Raji (cell line): ENCODE measurements around the gene OLFM1.

Experiments used
- POLR2A ChIP-seq: IDR thresholded peaks from 2 replicates; pipeline ENCODE4 v1.6.1; 2011; ENCODE audit warnings: low read depth, low read length, control low read depth; ENCODE audit not compliant: insufficient read depth

The OLFM1 gene

GRCh38 chr9:135070198-135070951, 17.1 kb upstream of the OLFM1 start:
- no peak for TF ChIP-seq POLR2A

GRCh38 chr9:135070964-135071735, 16.3 kb upstream of the OLFM1 start:
- no peak for TF ChIP-seq POLR2A

GRCh38 chr9:135073081-135073740, 14.3 kb upstream of the OLFM1 start:
- TF ChIP-seq POLR2A, result no peak

- no peak for TF ChIP-seq POLR2A
Observed at GRCh38 chr9:135073741-135074305, 13.6 kb upstream of the OLFM1 start.

GRCh38 chr9:135074354-135075233, 12.9 kb upstream of the OLFM1 start:
- TF ChIP-seq POLR2A, result no peak

GRCh38 chr9:135075234-135076142, 12.0 kb upstream of the OLFM1 start:
- TF ChIP-seq POLR2A, result no peak

- TF ChIP-seq POLR2A, result no peak
Observed at GRCh38 chr9:135076143-135076875, 11.2 kb upstream of the OLFM1 start.

- no peak for TF ChIP-seq POLR2A
Observed at GRCh38 chr9:135076876-135077430, 10.5 kb upstream of the OLFM1 start.

- no peak for TF ChIP-seq POLR2A
Observed at GRCh38 chr9:135077497-135078200, 9.8 kb upstream of the OLFM1 start.

- no peak for TF ChIP-seq POLR2A
Observed at GRCh38 chr9:135078361-135078821, 9.1 kb upstream of the OLFM1 start.

- no peak for TF ChIP-seq POLR2A
Observed at GRCh38 chr9:135079018-135079417, 8.4 kb upstream of the OLFM1 start.

- TF ChIP-seq POLR2A, result no peak
Observed at GRCh38 chr9:135079676-135080075, 7.8 kb upstream of the OLFM1 start.
